K562 treated with DMSO at 1 percent for 24 hours (cell line): ENCODE results near the gene PDE4D. TPM values are rescaled to one million over a fixed set of nuclear protein-coding genes. Genes with fewer than 3 reads are reported as not detected.

Experiments used
- total RNA-seq: library from RNA; unstranded; fragments of 300-600 nt; gene quantifications from 2 replicates; pipeline ENCODE4 v1.2.3, GENCODE V29; 2022; ENCODE audit warnings: low read depth; ENCODE audit not compliant: insufficient read depth

The PDE4D gene
- 0.28 TPM in 1 of 2 replicates, not detected in the other for total RNA-seq

GRCh38 chr5:59893429-59894227 is at the start of gene PDE4D:
Gene PDE4D (minus strand): TSS chr5:59893726.

